Endodermal cell (in vitro differentiated cells): ENCODE results near the gene SCFD2. TPM values are rescaled to one million over a fixed set of nuclear protein-coding genes. Genes with fewer than 3 reads are reported as not detected.

Experiments
- DNase-seq: peaks from one replicate; pipeline ENCODE4 v3.0.0-alpha.2; 2017
- H3K27ac ChIP-seq: 2 replicates; pipeline ENCODE4 v1.5.1; 2013; ENCODE audit warnings: mild to moderate bottlenecking, low read depth, low read length, moderate library complexity
- H3K27me3 ChIP-seq: 2 replicates; pipeline ENCODE4 v1.6.1; 2013; ENCODE audit warnings: mild to moderate bottlenecking, low read length, moderate library complexity; ENCODE audit not compliant: insufficient read depth, control insufficient read depth, poor library complexity, severe bottlenecking
- H3K36me3 ChIP-seq: 2 replicates; pipeline ENCODE4 v1.7.0; 2013; ENCODE audit warnings: mild to moderate bottlenecking, low read length, moderate library complexity; ENCODE audit not compliant: control insufficient read depth, insufficient read depth
- H3K4me1 ChIP-seq: one replicate; pipeline ENCODE4 v1.7.0; 2013; ENCODE audit warnings: low read length; ENCODE audit not compliant: control insufficient read depth, insufficient read depth
- H3K4me3 ChIP-seq: 2 replicates; pipeline ENCODE4 v1.5.1; 2013; ENCODE audit warnings: mild to moderate bottlenecking, low read length, moderate library complexity
- H3K9ac ChIP-seq: 2 replicates; pipeline ENCODE4 v1.6.1; 2013; ENCODE audit warnings: mild to moderate bottlenecking, low read length, moderate library complexity; ENCODE audit not compliant: poor library complexity, severe bottlenecking; ENCODE audit errors: extremely low read depth
- H3K9me3 ChIP-seq: 2 replicates; pipeline ENCODE4 v1.6.1; 2013; ENCODE audit warnings: mild to moderate bottlenecking, low read length, moderate library complexity; ENCODE audit not compliant: control insufficient read depth
- H3K27ac Mint-ChIP-seq: 2 replicates; pipeline ENCODE4 v1.8.0; 2020; ENCODE audit warnings: mixed read lengths
- H3K27me3 Mint-ChIP-seq: 2 replicates; pipeline ENCODE4 v1.8.0; 2021; ENCODE audit warnings: mild to moderate bottlenecking, mixed read lengths; ENCODE audit not compliant: insufficient read depth
- H3K36me3 Mint-ChIP-seq: 2 replicates; pipeline ENCODE4 v1.8.0; 2020; ENCODE audit warnings: low read depth, mixed read lengths
- H3K4me1 Mint-ChIP-seq: 2 replicates; pipeline ENCODE4 v1.8.0; 2020; ENCODE audit warnings: mixed read lengths
- H3K4me3 Mint-ChIP-seq: 2 replicates; pipeline ENCODE4 v1.8.0; 2020; ENCODE audit warnings: mild to moderate bottlenecking, moderate library complexity, mixed read lengths
- H3K9me3 Mint-ChIP-seq: 2 replicates; pipeline ENCODE4 v1.8.0; 2020; ENCODE audit warnings: mild to moderate bottlenecking, mixed read lengths
- WGBS, 2 experiments: methylation state at CpG; one replicate each; pipeline versions ENCODE4 v1.1.5 to v1.1.7; 2013; ENCODE audit warnings: missing lambda C conversion rate in 2 of 2, mixed read lengths in 1 of 2; ENCODE audit not compliant: insufficient coverage in 1 of 2, insufficient read length in 1 of 2; 5-methylcytosine and 5-hydroxymethylcytosine counted together
- total RNA-seq, 2 donors: library from RNA; stranded (reverse); fragmentation: NEBNext Ultra II Directional in 1 of 2; extraction: Animal tissue kit (Norgen Biotek cat#: 25700) in 1 of 2; gene quantifications; 2 replicates in 1 of 2; 3 replicates in 1 of 2; pipeline ENCODE4 v1.2.1, GENCODE V29; 2021
- TF ChIP-seq, protein P1 (sequence below): fragments of 200-600 bp; sonication (generic); conservative IDR thresholded peaks from 2 replicates; pipeline ENCODE4 v1.5.0; 2021; ENCODE audit warnings: antibody characterized with exemption, mild to moderate bottlenecking

The SCFD2 gene
- total RNA-seq, 2 donors from 2014 or later = 5.7 to 6.5 TPM

DNA sequence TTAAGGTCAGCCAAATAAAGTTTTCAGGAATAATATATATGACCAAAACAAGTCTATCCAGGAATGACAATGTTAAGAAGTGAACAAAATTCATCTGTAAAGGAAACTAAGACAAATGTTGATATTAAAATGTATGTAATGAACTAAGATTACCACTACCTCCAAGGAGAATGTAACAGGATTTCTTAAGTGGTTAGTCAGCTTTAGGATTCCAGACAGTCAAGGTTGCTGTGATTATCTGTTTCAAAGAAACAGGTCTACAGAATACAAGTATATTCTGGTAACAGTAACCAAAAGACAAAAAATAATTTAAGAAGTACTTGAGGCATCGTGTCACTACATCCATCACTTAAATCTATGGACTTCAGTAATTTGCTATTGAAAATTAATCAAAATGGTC lies 172.8 kb downstream of the SCFD2 start:
- no peaks in the 10 kb centered on the region for H3K9me3 ChIP-seq
- no peak overlapping the region for H3K4me3 ChIP-seq
- Mint-ChIP-seq H3K4me1 (no peaks in the 10 kb centered on the region), H3K27me3 (no peaks in the 10 kb centered on the region), H3K27ac (no peak overlapping the region), H3K36me3 (no peaks in the 10 kb centered on the region), H3K9me3 (no peaks in the 10 kb centered on the region), H3K4me3 (no peak overlapping the region)
- no peak for DNase-seq
- TF ChIP-seq, protein P1, sequence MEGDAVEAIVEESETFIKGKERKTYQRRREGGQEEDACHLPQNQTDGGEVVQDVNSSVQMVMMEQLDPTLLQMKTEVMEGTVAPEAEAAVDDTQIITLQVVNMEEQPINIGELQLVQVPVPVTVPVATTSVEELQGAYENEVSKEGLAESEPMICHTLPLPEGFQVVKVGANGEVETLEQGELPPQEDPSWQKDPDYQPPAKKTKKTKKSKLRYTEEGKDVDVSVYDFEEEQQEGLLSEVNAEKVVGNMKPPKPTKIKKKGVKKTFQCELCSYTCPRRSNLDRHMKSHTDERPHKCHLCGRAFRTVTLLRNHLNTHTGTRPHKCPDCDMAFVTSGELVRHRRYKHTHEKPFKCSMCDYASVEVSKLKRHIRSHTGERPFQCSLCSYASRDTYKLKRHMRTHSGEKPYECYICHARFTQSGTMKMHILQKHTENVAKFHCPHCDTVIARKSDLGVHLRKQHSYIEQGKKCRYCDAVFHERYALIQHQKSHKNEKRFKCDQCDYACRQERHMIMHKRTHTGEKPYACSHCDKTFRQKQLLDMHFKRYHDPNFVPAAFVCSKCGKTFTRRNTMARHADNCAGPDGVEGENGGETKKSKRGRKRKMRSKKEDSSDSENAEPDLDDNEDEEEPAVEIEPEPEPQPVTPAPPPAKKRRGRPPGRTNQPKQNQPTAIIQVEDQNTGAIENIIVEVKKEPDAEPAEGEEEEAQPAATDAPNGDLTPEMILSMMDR = no peak
- 89% methylated on average over 1 of the region's 1 CpG for WGBS, 2 experiments
- H3K36me3 ChIP-seq = no peaks in the 10 kb centered on the region
- no peaks in the 10 kb centered on the region for H3K27me3 ChIP-seq
- no peak overlapping the region for H3K9ac ChIP-seq
- no peaks in the 10 kb centered on the region for H3K4me1 ChIP-seq
- H3K27ac ChIP-seq = no peak overlapping the region

- 91 to 100% methylated on average over 1 to 3 of the region's 3 CpGs for WGBS, 2 experiments
- Mint-ChIP-seq H3K4me3 (no peak overlapping the region), H3K9me3 (no peaks in the 10 kb centered on the region), H3K4me1 (no peaks in the 10 kb centered on the region), H3K27me3 (no peaks in the 10 kb centered on the region), H3K36me3 (no peaks in the 10 kb centered on the region), H3K27ac (no peak overlapping the region)
- Histone ChIP-seq H3K9me3 (no peaks in the 10 kb centered on the region), H3K4me3 (no peak overlapping the region), H3K27me3 (no peaks in the 10 kb centered on the region), H3K36me3 (no peaks in the 10 kb centered on the region), H3K27ac (no peak overlapping the region), H3K9ac (no peak overlapping the region), H3K4me1 (no peaks in the 10 kb centered on the region)
- DNase-seq = no peak
- TF ChIP-seq, protein P1 = no peak
These were observed 173.4 kb downstream of the SCFD2 start for GRCh38 chr4:53192496-53192895.

DNA sequence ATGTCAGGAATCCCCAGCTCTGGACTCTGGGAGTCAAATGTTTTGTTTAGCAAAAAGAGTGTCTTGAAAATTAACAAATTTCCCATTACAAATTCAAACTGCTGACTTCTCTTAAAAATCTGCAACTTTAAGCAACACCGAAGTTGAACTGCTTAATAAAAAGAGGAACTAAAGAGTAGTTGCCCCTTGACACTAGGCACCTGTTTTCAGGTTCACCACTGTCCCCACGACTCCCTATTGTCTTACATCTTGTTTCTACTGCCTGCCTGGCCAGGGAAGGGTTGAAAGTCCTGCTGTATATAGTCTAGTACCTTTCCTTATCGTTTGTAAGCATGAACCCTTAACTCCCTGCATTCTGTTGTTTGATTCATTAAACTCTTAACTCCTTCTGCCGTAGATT lies 173.9 kb downstream of the SCFD2 start:
- Mint-ChIP-seq H3K27me3 (no peaks in the 10 kb centered on the region), H3K9me3 (no peaks in the 10 kb centered on the region), H3K27ac (no peak overlapping the region), H3K36me3 (no peaks in the 10 kb centered on the region), H3K4me1 (no peaks in the 10 kb centered on the region), H3K4me3 (no peak overlapping the region)
- DNase-seq = no peak
- TF ChIP-seq, protein P1 = no peak
- H3K9ac ChIP-seq = no peak overlapping the region
- no peaks in the 10 kb centered on the region for H3K9me3 ChIP-seq
- no peaks in the 10 kb centered on the region for H3K4me1 ChIP-seq
- H3K36me3 ChIP-seq = no peaks in the 10 kb centered on the region
- H3K27ac ChIP-seq = no peak overlapping the region
- no peaks in the 10 kb centered on the region for H3K27me3 ChIP-seq
- no peak overlapping the region for H3K4me3 ChIP-seq
- whole genome bisulfite sequencing, 2 experiments = 91 to 93% methylated on average over 3 to 4 of the region's 4 CpGs
